ENCODE results near the gene TMED5. TPM values are rescaled to one million over a fixed set of nuclear protein-coding genes. Genes with fewer than 3 reads are reported as not detected.
A peak's percentile ranks its signal among the peaks of the same experiment; 100 is the strongest.
"Not testable (repeated sequence)": the region's sequence is repeated elsewhere in the genome, so short reads cannot be mapped to it uniquely, and the experiment has no call there.

Gene TMED5
- total RNA-seq, 1 donor: 82.5 TPM

DNA sequence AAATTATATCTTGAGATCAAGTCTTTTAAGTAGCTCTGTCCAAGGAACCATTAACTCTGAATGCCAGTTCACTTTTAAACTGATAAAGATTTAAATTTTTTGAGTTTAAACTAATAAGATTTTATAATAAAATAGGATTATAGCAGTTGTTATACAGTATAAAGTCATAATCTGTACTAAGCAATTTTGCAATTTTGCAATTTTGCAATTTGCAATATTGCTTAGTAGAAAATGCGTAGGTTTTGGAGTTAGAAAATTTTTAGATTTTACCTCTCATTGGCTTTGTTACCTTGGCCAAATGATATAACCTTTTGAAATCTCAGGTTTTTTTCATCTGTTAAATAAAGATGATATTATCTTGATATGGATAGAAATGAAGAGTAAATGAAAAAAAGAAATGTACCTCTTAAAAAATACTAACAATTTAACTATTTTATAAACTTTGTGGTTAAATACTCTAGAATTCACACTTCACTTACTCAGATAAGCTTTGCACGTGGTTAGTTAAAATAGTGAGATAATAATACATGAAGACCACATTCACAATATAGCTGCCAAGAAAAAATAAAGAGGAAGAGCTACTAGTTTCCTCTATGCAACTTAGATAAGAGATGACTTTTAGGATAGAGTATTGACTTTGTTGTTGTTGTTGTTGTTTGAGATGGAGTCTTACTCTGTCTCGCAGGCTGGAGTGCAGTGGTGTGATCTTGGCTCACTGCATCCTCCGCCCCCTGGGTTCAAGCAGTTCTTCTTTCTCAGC is 14.2 kb upstream of the TMED5 start:
- TF ChIP-seq, protein P1, sequence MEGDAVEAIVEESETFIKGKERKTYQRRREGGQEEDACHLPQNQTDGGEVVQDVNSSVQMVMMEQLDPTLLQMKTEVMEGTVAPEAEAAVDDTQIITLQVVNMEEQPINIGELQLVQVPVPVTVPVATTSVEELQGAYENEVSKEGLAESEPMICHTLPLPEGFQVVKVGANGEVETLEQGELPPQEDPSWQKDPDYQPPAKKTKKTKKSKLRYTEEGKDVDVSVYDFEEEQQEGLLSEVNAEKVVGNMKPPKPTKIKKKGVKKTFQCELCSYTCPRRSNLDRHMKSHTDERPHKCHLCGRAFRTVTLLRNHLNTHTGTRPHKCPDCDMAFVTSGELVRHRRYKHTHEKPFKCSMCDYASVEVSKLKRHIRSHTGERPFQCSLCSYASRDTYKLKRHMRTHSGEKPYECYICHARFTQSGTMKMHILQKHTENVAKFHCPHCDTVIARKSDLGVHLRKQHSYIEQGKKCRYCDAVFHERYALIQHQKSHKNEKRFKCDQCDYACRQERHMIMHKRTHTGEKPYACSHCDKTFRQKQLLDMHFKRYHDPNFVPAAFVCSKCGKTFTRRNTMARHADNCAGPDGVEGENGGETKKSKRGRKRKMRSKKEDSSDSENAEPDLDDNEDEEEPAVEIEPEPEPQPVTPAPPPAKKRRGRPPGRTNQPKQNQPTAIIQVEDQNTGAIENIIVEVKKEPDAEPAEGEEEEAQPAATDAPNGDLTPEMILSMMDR (IDR thresholded peaks at IDR 0.05; ENCODE audit: insufficient read depth, low read depth, low read length): no peak
- DNase-seq (ENCODE audit: low read depth): no peak
- H3K4me3 ChIP-seq (ENCODE audit: low read depth, low read length): no peak overlapping the region

DNA sequence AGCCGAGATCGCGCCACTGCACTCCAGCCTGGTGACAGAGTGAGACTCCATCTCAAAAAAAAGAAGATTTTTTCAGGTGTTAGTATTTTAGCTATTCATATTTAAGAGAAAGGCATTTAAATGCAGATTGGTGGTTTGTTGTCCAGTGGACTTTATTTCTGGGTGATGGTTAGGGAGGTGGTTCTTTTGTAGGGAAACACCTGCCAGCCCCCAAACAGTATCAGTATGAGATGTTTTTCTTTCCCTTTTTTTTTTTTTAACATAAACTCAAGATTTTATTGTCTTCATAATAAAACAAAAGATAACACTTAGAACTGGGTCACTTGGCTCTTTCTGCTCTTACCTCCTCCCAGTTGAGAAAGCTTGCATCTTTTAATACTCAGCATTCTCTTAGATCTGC is 10.2 kb upstream of the TMED5 start:
- no peak for DNase-seq (ENCODE audit: low read depth)
- TF ChIP-seq, protein P1 (IDR thresholded peaks at IDR 0.05; ENCODE audit: insufficient read depth, low read depth, low read length): no peak
- H3K4me3 ChIP-seq (ENCODE audit: low read depth, low read length): no peak overlapping the region

DNA sequence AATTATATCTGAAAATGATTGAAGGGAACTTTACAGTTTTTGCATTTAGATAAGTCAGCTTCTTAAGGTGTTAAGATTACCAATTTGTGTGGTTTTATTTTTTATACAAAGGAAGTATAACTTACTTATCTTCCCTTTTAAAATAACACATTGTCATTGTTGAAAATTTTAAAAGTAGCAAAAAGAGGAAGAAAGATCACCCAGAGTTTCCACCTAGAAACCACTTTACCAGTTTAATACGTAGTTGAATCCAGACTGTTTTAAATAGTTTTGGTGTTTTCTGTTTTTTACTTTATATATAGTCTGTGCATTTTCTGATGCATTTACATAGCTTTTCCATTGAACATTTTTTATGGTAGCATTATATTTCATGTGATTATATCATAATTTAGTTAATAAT is 6.5 kb upstream of the TMED5 start:
- DNase-seq (ENCODE audit: low read depth): no peak
- H3K4me3 ChIP-seq (ENCODE audit: low read depth, low read length): no peak overlapping the region
- TF ChIP-seq, protein P1 (IDR thresholded peaks at IDR 0.05; ENCODE audit: insufficient read depth, low read depth, low read length): no peak

DNA sequence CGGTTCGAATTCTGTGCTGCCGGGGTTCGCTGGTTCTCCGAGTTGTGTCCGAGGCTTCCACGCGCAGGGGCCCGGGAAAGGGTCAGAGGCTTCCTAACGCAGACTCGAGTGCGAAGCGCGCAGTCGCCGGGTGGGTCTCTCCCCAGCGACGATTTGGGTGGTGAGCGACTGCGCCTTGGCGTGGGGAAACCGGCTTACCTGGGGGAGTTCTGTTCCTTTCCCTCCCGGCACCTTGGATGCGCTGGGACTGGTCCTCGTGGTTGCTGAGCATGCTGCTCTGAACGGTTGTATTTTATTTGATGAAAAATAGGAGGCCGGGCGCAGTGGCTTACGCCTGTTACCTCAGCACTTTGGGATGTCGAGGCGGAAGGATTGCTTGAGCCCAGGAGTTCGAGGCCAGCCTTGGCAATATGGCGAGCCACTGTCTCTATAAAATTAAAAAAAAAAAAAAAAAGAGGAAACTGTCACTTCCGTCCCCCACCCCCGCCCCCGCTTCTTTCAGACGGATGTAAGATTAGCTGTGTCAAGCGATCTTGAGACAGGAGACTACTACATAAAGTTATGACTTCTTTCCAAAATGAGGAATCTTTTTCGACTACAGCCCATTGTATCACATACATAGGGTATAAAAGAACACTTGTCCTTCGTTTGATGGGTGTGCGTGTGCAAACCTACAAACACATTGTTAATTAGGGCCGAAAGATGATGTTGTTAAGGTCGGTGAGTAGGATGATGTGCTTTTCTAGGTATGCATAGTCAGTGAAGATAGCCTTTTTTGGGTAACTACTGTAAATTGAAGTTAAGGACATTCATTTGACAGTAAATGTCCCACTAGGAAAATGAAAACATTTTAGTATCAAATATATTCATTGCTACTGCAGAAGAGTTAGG is 755 bp upstream of the TMED5 start, which contains the start of gene CCDC18:
TSS of gene CCDC18 (plus strand) at position 2 of the 891 bp plus-strand sequence. CDS start 2,638 bp downstream, outside the sequence.
- TF ChIP-seq, protein P1 (IDR thresholded peaks at IDR 0.05; ENCODE audit: insufficient read depth, low read depth, low read length): no peak
- H3K4me3 ChIP-seq (ENCODE audit: low read depth, low read length): peak within 1 kb of the TSS; percentile 94
- DNase-seq (ENCODE audit: low read depth): peak; percentile 60

DNA sequence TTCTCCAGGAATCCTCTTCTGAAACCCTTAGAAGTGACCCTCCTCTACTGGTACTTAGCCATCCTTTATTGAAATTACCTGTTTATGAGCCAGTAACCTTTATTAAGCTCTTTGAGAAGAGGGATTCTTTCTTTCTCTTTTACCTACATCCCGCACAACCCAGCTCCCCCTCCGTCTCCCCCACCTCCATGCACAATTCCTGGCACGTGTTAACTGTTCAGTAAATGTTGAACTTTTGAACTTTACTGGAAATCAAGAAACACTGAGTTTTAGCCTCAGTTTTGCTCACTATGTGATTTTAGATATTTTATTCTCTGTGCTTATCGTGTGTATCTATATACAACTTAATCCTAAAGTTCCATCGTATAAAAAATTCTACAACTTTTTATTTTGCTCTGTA is 1.8 kb downstream of the TMED5 start:
- peak; percentile 42 for DNase-seq (ENCODE audit: low read depth)
- TF ChIP-seq, protein P1 (IDR thresholded peaks at IDR 0.05; ENCODE audit: insufficient read depth, low read depth, low read length): no peak
- peak overlapping the region; percentile 94 for H3K4me3 ChIP-seq (ENCODE audit: low read depth, low read length)

DNA sequence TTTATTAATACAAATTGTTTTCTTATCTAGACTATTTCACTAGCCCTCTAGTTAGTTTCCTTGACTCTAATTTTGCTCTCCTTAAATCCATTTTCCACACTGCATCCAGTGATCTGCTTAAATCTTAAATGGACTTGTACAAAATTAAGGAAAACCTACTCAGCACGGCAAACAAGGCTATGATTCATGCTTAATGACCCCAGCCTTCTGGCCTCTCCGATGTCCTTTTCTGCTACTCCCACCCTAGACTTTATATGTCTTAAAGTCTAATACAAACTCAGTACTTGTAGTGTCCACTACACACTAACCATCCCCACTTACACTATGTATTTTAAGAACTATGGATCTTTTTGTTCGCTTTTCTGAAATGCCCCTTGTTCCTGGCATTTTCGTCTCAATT is 2.2 kb downstream of the TMED5 start:
- H3K4me3 ChIP-seq (ENCODE audit: low read depth, low read length): peak overlapping the region; percentile 94
- TF ChIP-seq, protein P1 (IDR thresholded peaks at IDR 0.05; ENCODE audit: insufficient read depth, low read depth, low read length): no peak
- DNase-seq (ENCODE audit: low read depth): peak; percentile 59

DNA sequence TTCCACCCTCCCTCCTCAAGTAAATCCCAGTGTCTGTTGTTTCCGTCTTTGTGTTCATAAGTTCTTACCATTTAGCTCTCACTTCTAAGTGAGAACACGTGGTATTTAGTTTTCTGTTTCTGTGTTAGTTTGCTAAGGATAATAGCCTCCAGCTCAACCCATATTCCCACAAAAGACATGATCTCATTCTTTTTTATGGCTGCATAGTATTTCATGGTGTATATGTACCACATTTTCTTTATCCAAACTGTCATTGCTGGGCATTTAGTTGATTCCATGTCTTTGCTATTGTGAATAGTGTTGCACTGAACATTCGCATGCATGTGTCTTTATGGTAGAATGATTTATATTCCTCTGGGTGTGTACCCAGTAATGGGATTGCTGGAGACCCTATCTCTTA is 5.6 kb downstream of the TMED5 start:
- DNase-seq (ENCODE audit: low read depth); H3K4me3 ChIP-seq (ENCODE audit: low read depth, low read length): not testable (repeated sequence)

Measured in fibroblast of villous mesenchyme (primary cell).